Activated CD8-positive, alpha-beta T cell treated with anti-CD3 and anti-CD28 coated beads, Interleukin-2, amount 10 ng/mL, durations not matched to agents 7 days and 5 days (primary cell): ENCODE measurements around the gene AGMO. TPM values are rescaled to one million over a fixed set of nuclear protein-coding genes. Genes with fewer than 3 reads are reported as not detected.

Source experiments
- ATAC-seq: fragments of 150-1000 bp; cut with Tn5 transposase; one replicate; pipeline ENCODE4 v1.10.0; 2021; ENCODE audit warnings: moderate library complexity
- CTCF ChIA-PET: fragments of 350-600 bp; sonication (Branson Sonifier 250); formaldehyde crosslinking; loops from one replicate; lab custom pipeline; 2021; ENCODE audit warnings: antibody characterized with exemption; lab: Charles Lee
- POLR2A ChIA-PET: fragments of 350-600 bp; sonication (Branson Sonifier 250); formaldehyde crosslinking; loops from one replicate; lab custom pipeline; 2021; ENCODE audit warnings: antibody characterized with exemption; lab: Charles Lee
- DNase-seq: peaks from one replicate; pipeline ENCODE4 v3.0.0-alpha.2; 2020
- H3K27ac Mint-ChIP-seq: one replicate; pipeline ENCODE4 v1.8.0; 2021; ENCODE audit warnings: mild to moderate bottlenecking, mixed read lengths
- H3K27me3 Mint-ChIP-seq: one replicate; pipeline ENCODE4 v1.8.0; 2021; ENCODE audit warnings: low read depth, mixed read lengths
- H3K36me3 Mint-ChIP-seq: one replicate; pipeline ENCODE4 v1.8.0; 2021; ENCODE audit warnings: low read depth, mixed read lengths
- H3K4me1 Mint-ChIP-seq: one replicate; pipeline ENCODE4 v1.8.0; 2021; ENCODE audit warnings: low read depth, mixed read lengths
- H3K4me3 Mint-ChIP-seq: one replicate; pipeline ENCODE4 v1.8.0; 2021; ENCODE audit warnings: mild to moderate bottlenecking, mixed read lengths
- H3K9me3 Mint-ChIP-seq: one replicate; pipeline ENCODE4 v1.8.0; 2022; ENCODE audit warnings: mixed read lengths; ENCODE audit not compliant: insufficient read depth
- total RNA-seq, 2 experiments: library from RNA; stranded (reverse); gene quantifications; one replicate each; pipeline ENCODE4 v1.2.3, GENCODE V29; 2021

AGMO gene
- total RNA-seq, 2 experiments from 2014 or later: not detected

DNA sequence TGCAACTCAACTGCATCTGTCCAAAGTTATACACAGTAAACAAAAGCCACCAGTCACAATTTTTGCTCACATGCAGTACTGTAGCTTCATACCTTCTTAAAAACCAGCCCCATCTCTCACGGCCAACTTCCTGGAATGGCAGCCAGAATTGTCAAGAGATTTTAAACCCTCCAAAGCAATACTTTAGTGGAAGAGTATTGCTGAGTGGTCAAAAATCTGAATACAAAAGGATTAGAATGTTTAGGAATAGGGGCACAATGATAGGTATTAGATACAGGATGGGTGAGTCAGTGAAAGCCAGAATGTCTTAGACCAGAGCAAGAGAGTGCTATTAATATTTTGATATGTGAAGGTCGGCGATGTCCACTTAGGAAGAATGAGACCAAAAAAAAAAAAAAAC is 193.9 kb downstream of the AGMO start:
- DNase-seq (no peak), ATAC-seq (no peak)
- Mint-ChIP-seq H3K27me3 (no peaks in the 10 kb centered on the region), H3K27ac (no peak overlapping the region), H3K4me3 (no peak overlapping the region), H3K4me1 (no peaks in the 10 kb centered on the region), H3K36me3 (no peaks in the 10 kb centered on the region), H3K9me3 (no peaks in the 10 kb centered on the region)
- POLR2A ChIA-PET: no interaction called here
- CTCF ChIA-PET: no interaction called here

- POLR2A ChIA-PET: no interaction called here
- Mint-ChIP-seq H3K27ac (no peak overlapping the region), H3K4me3 (no peak overlapping the region)
Measured at GRCh38 chr7:15358112-15358511, 203.7 kb downstream of the AGMO start.

GRCh38 chr7:15352421-15353206 is 209.2 kb downstream of the AGMO start:
- Mint-ChIP-seq H3K36me3 (no peaks in the 10 kb centered on the region), H3K27me3 (no peaks in the 10 kb centered on the region), H3K27ac (no peak overlapping the region), H3K9me3 (no peaks in the 10 kb centered on the region), H3K4me3 (no peak overlapping the region), H3K4me1 (no peaks in the 10 kb centered on the region)
- no peak for ATAC-seq
- ChIA-PET CTCF (no interaction called here), POLR2A (no interaction called here)
- no peak for DNase-seq

More at GRCh38 chr7:15358112-15358511, 203.7 kb downstream of the AGMO start:
- ATAC-seq (no peak), DNase-seq (no peak)
- no peaks in the 10 kb centered on the region for H3K36me3 Mint-ChIP-seq
- no peaks in the 10 kb centered on the region for H3K9me3 Mint-ChIP-seq
- H3K4me1 Mint-ChIP-seq: no peaks in the 10 kb centered on the region
- CTCF ChIA-PET: no interaction called here
- no peaks in the 10 kb centered on the region for H3K27me3 Mint-ChIP-seq

GRCh38 chr7:15345216-15345615 is 216.6 kb downstream of the AGMO start:
- Mint-ChIP-seq H3K4me3 (no peak overlapping the region), H3K9me3 (no peaks in the 10 kb centered on the region), H3K27me3 (no peaks in the 10 kb centered on the region), H3K36me3 (no peaks in the 10 kb centered on the region), H3K27ac (no peak overlapping the region), H3K4me1 (no peaks in the 10 kb centered on the region)
- ChIA-PET POLR2A (no interaction called here), CTCF (no interaction called here)
- ATAC-seq (no peak), DNase-seq (no peak)

- ATAC-seq: no peak
- Mint-ChIP-seq H3K27me3 (no peaks in the 10 kb centered on the region), H3K4me1 (no peaks in the 10 kb centered on the region), H3K27ac (no peak overlapping the region), H3K4me3 (no peak overlapping the region), H3K9me3 (peaks cover 2% of the 10 kb centered on the region), H3K36me3 (no peaks in the 10 kb centered on the region)
- ChIA-PET POLR2A (no interaction called here), CTCF (no interaction called here)
- no peak for DNase-seq
Measured at GRCh38 chr7:15341817-15342216, 220.0 kb downstream of the AGMO start.

DNA sequence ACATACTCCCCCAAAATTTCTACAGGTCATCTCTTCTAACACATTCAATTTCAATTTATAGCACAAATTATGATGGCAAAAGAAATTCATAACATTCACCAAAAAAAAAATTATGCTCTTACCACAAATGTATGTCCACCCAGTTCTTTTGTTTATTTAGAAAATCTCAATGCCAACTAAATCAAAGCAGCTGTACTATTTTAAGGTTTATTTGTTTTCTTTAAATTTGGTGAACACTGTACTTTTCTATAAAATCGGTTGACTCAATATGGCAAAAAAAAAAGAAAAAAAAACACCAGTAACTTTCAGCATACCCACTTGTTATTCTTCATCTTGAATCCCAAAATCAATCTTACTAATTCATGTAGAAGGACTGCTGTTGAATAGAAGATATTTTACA is 225.7 kb downstream of the AGMO start:
- Mint-ChIP-seq H3K4me1 (no peaks in the 10 kb centered on the region), H3K27me3 (no peaks in the 10 kb centered on the region), H3K4me3 (no peak overlapping the region), H3K27ac (no peak overlapping the region), H3K36me3 (no peaks in the 10 kb centered on the region), H3K9me3 (peaks cover 4% of the 10 kb centered on the region)
- ChIA-PET POLR2A (no interaction called here), CTCF (no interaction called here)
- DNase-seq: no peak
- no peak for ATAC-seq

- DNase-seq (no peak), ATAC-seq (no peak)
- ChIA-PET POLR2A (no interaction called here), CTCF (no interaction called here)
- Mint-ChIP-seq H3K4me1 (no peaks in the 10 kb centered on the region), H3K4me3 (no peak overlapping the region), H3K36me3 (no peaks in the 10 kb centered on the region), H3K9me3 (peaks cover 4% of the 10 kb centered on the region), H3K27ac (no peak overlapping the region), H3K27me3 (no peaks in the 10 kb centered on the region)
Measured at GRCh38 chr7:15335390-15335789, 226.4 kb downstream of the AGMO start.

- ChIA-PET POLR2A (no interaction called here), CTCF (no interaction called here)
- Mint-ChIP-seq H3K27me3 (no peaks in the 10 kb centered on the region), H3K27ac (no peak overlapping the region), H3K4me3 (no peak overlapping the region), H3K9me3 (peaks cover 4% of the 10 kb centered on the region), H3K36me3 (no peaks in the 10 kb centered on the region), H3K4me1 (no peaks in the 10 kb centered on the region)
- DNase-seq: no peak
- ATAC-seq: no peak
Measured at GRCh38 chr7:15334536-15335263, 227.1 kb downstream of the AGMO start.

GRCh38 chr7:15332956-15333355 is 228.9 kb downstream of the AGMO start:
- ChIA-PET CTCF (no interaction called here), POLR2A (no interaction called here)
- DNase-seq (no peak), ATAC-seq (no peak)
- Mint-ChIP-seq H3K4me3 (no peak overlapping the region), H3K27me3 (no peaks in the 10 kb centered on the region), H3K4me1 (no peaks in the 10 kb centered on the region), H3K27ac (no peak overlapping the region), H3K9me3 (peaks cover 4% of the 10 kb centered on the region), H3K36me3 (no peaks in the 10 kb centered on the region)

- H3K27ac Mint-ChIP-seq: no peak overlapping the region
- POLR2A ChIA-PET: no interaction called here
- no peaks in the 10 kb centered on the region for H3K4me1 Mint-ChIP-seq
- CTCF ChIA-PET: no interaction called here
- DNase-seq (no peak), ATAC-seq (no peak)
- no peaks in the 10 kb centered on the region for H3K36me3 Mint-ChIP-seq
- H3K27me3 Mint-ChIP-seq: no peaks in the 10 kb centered on the region
- no peaks in the 10 kb centered on the region for H3K9me3 Mint-ChIP-seq
- H3K4me3 Mint-ChIP-seq: no peak overlapping the region
Measured at GRCh38 chr7:15330943-15331342, 230.9 kb downstream of the AGMO start.

GRCh38 chr7:15327001-15327400 is 234.8 kb downstream of the AGMO start:
- no peak for DNase-seq
- POLR2A ChIA-PET: no interaction called here
- H3K4me1 Mint-ChIP-seq: no peaks in the 10 kb centered on the region

GRCh38 chr7:15326044-15326644 is 235.7 kb downstream of the AGMO start:
- ChIA-PET POLR2A (no interaction called here), CTCF (interaction anchor here (1.0 kb wide), 1 partner anchor 395 kb away, joined by 3 read pairs; no protein-coding TSS in a partner anchor)
- ATAC-seq (no peak), DNase-seq (no peak)
- no peaks in the 10 kb centered on the region for H3K4me1 Mint-ChIP-seq
- no peaks in the 10 kb centered on the region for H3K36me3 Mint-ChIP-seq
- H3K4me3 Mint-ChIP-seq: no peak overlapping the region
- H3K9me3 Mint-ChIP-seq: no peaks in the 10 kb centered on the region
- no peak overlapping the region for H3K27ac Mint-ChIP-seq
- no peaks in the 10 kb centered on the region for H3K27me3 Mint-ChIP-seq

More at GRCh38 chr7:15327001-15327400, 234.8 kb downstream of the AGMO start:
- H3K27ac Mint-ChIP-seq: no peak overlapping the region
- no peaks in the 10 kb centered on the region for H3K36me3 Mint-ChIP-seq
- ATAC-seq: no peak
- H3K4me3 Mint-ChIP-seq: no peak overlapping the region
- no peaks in the 10 kb centered on the region for H3K27me3 Mint-ChIP-seq
- no peaks in the 10 kb centered on the region for H3K9me3 Mint-ChIP-seq
- CTCF ChIA-PET: interaction anchor here (1.0 kb wide), 1 partner anchor 394 kb away, joined by 3 read pairs; no protein-coding TSS in a partner anchor
